HL-60 (cell line): ENCODE measurements around the gene DHFR2.

Experiments
- GABPA ChIP-seq: IDR thresholded peaks from 2 replicates; pipeline ENCODE4 v1.6.1; 2012; ENCODE audit warnings: low read depth
- POLR2AphosphoS5 ChIP-seq: IDR thresholded peaks from 2 replicates; pipeline ENCODE4 v1.6.1; 2012; ENCODE audit warnings: low read depth
- TF ChIP-seq, protein P1 (sequence below): IDR thresholded peaks from one replicate; pipeline ENCODE4 v1.5.1; 2011; ENCODE audit warnings: low read length, control low read depth, inconsistent platforms; ENCODE audit not compliant: insufficient read depth
- TF ChIP-seq, protein P2 (sequence below): IDR thresholded peaks from 2 replicates; pipeline ENCODE4 v1.6.1; 2012; ENCODE audit warnings: low read depth; ENCODE audit not compliant: insufficient replicate concordance

DNA sequence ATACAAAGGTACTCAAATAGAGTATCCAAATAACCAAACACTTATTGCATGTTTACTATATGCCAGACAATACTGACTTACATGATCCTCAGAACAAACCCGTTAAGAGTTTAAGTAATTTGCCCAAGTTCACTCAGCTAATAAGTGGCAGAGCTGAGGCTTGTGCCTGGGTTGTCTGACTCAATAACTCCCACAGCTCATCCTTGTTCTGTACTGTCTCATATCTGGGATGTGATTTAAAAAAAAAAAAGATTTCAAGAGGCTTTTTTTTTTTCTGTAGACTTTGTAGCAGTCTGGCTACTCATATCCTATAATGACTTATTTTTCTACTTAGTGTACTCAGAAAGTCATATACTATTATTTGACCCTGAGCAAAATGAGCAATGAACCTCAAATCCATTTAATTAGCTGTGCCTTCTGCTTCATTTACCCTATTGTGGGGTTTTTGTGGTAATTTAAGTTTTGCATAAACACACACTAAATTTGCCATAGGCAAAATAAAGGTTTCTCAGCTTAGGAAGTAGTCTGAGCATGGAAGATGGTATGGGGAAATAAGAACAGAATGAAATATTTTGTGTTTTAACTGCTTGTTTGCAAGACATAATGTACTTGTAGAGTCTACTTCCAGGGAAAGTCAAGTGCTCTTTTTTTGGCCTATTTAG, 3.2 kb upstream of the DHFR2 start:
- TF ChIP-seq, protein P1, sequence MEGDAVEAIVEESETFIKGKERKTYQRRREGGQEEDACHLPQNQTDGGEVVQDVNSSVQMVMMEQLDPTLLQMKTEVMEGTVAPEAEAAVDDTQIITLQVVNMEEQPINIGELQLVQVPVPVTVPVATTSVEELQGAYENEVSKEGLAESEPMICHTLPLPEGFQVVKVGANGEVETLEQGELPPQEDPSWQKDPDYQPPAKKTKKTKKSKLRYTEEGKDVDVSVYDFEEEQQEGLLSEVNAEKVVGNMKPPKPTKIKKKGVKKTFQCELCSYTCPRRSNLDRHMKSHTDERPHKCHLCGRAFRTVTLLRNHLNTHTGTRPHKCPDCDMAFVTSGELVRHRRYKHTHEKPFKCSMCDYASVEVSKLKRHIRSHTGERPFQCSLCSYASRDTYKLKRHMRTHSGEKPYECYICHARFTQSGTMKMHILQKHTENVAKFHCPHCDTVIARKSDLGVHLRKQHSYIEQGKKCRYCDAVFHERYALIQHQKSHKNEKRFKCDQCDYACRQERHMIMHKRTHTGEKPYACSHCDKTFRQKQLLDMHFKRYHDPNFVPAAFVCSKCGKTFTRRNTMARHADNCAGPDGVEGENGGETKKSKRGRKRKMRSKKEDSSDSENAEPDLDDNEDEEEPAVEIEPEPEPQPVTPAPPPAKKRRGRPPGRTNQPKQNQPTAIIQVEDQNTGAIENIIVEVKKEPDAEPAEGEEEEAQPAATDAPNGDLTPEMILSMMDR = no peak
- no peak for TF ChIP-seq POLR2AphosphoS5
- TF ChIP-seq, protein P2, sequence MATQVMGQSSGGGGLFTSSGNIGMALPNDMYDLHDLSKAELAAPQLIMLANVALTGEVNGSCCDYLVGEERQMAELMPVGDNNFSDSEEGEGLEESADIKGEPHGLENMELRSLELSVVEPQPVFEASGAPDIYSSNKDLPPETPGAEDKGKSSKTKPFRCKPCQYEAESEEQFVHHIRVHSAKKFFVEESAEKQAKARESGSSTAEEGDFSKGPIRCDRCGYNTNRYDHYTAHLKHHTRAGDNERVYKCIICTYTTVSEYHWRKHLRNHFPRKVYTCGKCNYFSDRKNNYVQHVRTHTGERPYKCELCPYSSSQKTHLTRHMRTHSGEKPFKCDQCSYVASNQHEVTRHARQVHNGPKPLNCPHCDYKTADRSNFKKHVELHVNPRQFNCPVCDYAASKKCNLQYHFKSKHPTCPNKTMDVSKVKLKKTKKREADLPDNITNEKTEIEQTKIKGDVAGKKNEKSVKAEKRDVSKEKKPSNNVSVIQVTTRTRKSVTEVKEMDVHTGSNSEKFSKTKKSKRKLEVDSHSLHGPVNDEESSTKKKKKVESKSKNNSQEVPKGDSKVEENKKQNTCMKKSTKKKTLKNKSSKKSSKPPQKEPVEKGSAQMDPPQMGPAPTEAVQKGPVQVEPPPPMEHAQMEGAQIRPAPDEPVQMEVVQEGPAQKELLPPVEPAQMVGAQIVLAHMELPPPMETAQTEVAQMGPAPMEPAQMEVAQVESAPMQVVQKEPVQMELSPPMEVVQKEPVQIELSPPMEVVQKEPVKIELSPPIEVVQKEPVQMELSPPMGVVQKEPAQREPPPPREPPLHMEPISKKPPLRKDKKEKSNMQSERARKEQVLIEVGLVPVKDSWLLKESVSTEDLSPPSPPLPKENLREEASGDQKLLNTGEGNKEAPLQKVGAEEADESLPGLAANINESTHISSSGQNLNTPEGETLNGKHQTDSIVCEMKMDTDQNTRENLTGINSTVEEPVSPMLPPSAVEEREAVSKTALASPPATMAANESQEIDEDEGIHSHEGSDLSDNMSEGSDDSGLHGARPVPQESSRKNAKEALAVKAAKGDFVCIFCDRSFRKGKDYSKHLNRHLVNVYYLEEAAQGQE = no peak
- no peak for TF ChIP-seq GABPA
